OCI-M2 (cell line): ENCODE results near the gene MFAP4.

Source experiments
- DNase-seq: peaks from one replicate; lab custom pipeline; 2025; ENCODE audit not compliant: unreplicated experiment; lab: John Stamatoyannopoulos, UW

MFAP4 gene, protein sequence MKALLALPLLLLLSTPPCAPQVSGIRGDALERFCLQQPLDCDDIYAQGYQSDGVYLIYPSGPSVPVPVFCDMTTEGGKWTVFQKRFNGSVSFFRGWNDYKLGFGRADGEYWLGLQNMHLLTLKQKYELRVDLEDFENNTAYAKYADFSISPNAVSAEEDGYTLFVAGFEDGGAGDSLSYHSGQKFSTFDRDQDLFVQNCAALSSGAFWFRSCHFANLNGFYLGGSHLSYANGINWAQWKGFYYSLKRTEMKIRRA

DNA sequence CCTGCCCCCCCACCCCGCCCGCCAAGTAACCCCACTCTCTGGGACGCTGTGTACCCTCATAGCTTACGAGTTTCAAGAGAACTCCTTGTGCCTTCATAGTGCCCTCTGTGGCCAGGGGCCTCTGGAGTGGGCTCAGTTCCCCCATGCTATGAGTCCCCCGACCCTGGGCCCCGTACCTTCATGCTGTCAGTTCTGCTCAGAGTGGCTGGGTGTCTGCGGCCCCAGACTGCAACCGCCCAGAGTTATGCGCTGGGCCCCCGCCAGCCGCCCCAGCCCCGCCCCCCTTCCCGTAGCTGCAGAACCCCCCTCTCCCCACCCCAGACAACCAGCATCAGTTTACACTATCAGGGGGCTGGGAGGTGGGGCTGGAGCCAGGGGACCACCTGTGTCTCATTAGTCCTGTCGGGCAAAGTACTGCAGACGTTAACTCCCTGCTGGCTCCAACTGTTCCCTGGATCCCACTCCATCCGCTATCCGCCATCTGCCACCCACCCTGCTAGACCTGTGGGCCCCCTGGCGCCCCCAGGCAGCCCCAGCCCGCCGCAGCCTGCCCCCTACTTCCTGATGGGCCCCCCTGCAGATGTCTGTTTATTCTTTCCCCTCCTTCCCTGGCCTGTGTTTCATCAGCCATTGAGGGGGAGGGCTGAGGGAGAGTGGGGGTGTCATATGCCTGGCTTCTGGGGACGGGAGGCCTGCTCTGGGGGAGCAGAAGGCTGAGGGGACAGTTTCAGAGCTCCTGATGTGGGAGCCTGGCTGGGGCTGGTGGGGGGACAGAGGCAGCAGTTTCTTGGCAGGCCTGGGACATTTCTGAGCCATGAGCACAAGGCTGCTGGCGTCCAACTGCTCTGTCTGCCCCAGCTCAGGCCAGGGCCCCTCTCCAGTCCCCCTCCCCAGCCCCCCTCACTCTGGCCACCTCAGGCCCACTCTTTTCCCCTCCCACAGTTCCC is at the start of gene MFAP4:
MFAP4 (minus strand) TSS at position 217 of the 947 bp plus-strand sequence; CDS start at position 182, 35 bp downstream.
- DNase-seq, result no peak

DNA sequence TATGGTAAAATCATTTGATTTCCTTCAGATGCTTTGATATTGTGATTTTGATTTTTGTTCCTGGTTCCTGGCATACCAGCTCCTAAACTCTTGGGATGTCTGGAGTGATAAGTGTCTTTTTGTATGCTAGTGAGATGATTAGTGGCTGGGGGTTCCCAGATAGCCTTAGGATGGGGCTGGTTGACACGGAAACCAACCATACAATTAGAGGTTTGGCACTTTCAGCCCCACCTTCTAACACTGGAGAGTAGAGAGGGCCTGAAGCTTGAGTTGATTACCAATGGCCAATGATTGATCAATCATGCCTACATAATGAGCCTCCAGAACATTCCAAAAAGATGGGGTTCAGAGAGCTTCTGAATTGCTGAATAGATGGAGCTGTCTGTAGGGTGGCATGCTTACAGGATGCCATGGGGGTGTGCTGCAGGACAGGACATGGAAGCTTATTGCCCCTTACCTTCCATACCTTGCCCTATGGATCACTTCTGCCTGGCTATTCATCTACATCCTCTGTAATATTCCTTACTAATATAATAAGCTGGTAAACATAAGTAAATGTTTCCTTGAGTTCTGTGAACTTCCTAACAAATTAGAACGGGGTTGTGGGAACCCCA is 46.8 kb upstream of the MFAP4 start:
- no peak for DNase-seq

GRCh38 chr17:19433255-19433654 is 46.3 kb upstream of the MFAP4 start:
- no peak for DNase-seq

GRCh38 chr17:19431691-19432090 is 44.7 kb upstream of the MFAP4 start:
- DNase-seq, result no peak

GRCh38 chr17:19426631-19427030 is 39.6 kb upstream of the MFAP4 start:
- DNase-seq, result no peak

GRCh38 chr17:19424934-19425868 is 38.2 kb upstream of the MFAP4 start:
- no peak for DNase-seq

- no peak for DNase-seq
Observed at GRCh38 chr17:19421926-19422325, 34.9 kb upstream of the MFAP4 start.

- no peak for DNase-seq
Observed at GRCh38 chr17:19421219-19421618, 34.2 kb upstream of the MFAP4 start.

DNA sequence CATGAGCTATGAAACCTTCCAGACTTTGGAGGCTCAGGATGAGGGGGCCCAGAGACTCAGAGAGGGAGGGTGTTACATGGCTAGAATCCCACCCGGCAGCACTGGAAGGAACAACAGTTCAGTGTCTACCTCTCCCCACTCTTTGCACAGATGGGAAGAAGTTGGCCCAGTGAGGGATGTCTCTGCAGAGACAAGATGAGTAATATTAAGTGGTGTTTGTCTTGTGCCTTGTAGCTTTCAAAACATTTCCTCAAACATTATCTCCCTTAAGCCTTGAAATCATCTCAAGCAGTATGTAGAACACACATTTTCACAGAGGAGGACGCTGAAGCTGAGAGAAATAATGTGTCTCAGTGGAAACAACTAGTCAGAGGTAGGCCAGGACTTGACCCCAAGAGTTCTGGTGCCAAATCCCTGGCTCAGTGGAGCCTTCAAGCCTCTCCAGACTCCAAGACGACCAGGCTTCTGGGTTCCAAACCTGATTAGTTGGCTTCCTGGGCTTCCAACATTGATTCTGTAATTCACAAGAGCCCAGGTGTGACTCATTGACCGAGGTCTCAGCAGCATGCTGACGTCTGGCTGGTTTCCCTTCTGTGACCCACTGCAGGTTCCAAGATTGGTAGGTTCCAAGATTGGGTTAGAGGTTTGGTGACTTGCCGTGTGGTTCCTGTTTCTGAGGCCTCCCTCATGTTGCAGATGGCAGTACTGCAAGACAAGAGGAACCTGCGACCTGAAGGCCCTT is 31.4 kb upstream of the MFAP4 start:
- DNase-seq, result no peak

GRCh38 chr17:19417611-19418010 is 30.6 kb upstream of the MFAP4 start:
- DNase-seq, result no peak

- DNase-seq, result no peak
Observed at GRCh38 chr17:19415806-19416775, 29.1 kb upstream of the MFAP4 start.

DNA sequence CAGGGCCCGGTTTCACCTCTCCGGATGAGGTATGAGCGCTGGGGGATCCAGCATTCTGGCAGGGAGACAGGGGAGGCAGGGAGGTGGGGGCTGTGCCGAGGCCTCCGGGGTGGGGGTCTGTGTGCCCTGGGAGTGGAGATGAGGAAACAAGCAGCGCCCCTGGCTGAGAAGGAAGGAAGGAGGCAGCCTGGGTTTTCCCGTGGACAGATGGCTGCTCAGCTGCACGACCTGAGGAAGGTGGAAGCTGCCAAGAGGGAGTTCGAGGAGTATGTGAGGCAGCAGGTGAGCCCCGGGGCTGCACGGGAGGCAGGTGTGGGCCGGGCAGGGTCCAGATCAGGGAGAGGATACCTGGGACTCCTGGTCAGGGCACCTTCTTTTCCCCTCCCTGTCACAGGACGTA is 28.3 kb upstream of the MFAP4 start:
- DNase-seq, result no peak

- no peak for DNase-seq
Observed at GRCh38 chr17:19414396-19415280, 27.6 kb upstream of the MFAP4 start.

GRCh38 chr17:19413761-19414160 is 26.8 kb upstream of the MFAP4 start:
- DNase-seq, result no peak

DNA sequence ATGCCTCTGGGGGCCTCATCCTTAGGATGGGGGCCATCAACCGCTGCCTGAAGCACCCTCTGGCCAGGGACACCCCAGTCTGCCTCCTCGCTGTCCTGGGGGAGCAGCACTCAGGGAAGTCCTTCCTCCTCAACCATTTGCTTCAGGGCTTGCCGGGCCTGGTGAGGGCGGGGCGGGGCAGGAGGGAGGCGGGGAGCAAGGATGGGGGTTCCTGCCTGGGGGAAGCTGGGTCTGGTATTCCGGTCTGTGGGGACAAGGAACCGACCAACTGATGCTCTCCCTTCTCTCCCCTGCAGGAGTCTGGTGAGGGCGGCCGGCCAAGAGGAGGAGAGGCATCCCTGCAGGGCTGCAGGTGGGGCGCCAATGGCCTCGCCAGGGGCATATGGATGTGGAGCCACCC is 26.0 kb upstream of the MFAP4 start:
- no peak for DNase-seq

- no peak for DNase-seq
Observed at GRCh38 chr17:19412510-19412909, 25.5 kb upstream of the MFAP4 start.

- DNase-seq, result no peak
Observed at GRCh38 chr17:19411631-19412030, 24.6 kb upstream of the MFAP4 start.
